H1 (cell line): ENCODE results near the gene RAET1L. TPM values are rescaled to one million over a fixed set of nuclear protein-coding genes. Genes with fewer than 3 reads are reported as not detected.
A peak's percentile ranks its signal among the peaks of the same experiment; 100 is the strongest.
"Not testable (repeated sequence)": the region's sequence is repeated elsewhere in the genome, so short reads cannot be mapped to it uniquely, and the experiment has no call there.

Experiments
- CTCF ChIA-PET: fragments of 300-600 bp; sonication (Branson Sonifier 250); formaldehyde crosslinking; loops from one replicate; lab custom pipeline; 2021; ENCODE audit not compliant: partially characterized antibody; lab: Charles Lee
- POLR2A ChIA-PET: fragments of 300-600 bp; sonication (Branson Sonifier 250); formaldehyde crosslinking; loops from one replicate; lab custom pipeline; 2021; ENCODE audit warnings: inconsistent platforms; ENCODE audit not compliant: partially characterized antibody; lab: Charles Lee
- DNase-seq, 2 experiments: peaks; one replicate each; pipeline versions ENCODE4 v3.0.0 to v3.0.0-alpha.2; 2010 to 2022; ENCODE audit warnings: low spot score in 2 of 2, low read depth in 1 of 2, mixed read lengths in 1 of 2
- FAIRE-seq: peaks from 2 replicates; lab custom pipeline; 2011; peaks lifted over from hg19 to GRCh38; lab: Jason Lieb, UNC
- H2AFZ ChIP-seq: 2 replicates; pipeline ENCODE4 v1.8.1; 2012; ENCODE audit warnings: low read length, inconsistent platforms
- H2AK5ac ChIP-seq: 2 replicates; pipeline ENCODE4 v1.6.1; 2013; ENCODE audit warnings: low read depth, low read length
- H2BK120ac ChIP-seq: replicated peaks from 2 replicates; pipeline ENCODE3; 2013; ENCODE audit warnings: low read depth, low read length, inconsistent platforms
- H2BK12ac ChIP-seq: 2 replicates; pipeline ENCODE4 v1.6.1; 2013; ENCODE audit warnings: low read depth, low read length
- H2BK15ac ChIP-seq: 2 replicates; pipeline ENCODE4 v1.6.1; 2013; ENCODE audit warnings: low read length
- H2BK20ac ChIP-seq: 2 replicates; pipeline ENCODE4 v1.6.1; 2013; ENCODE audit warnings: low read length
- H2BK5ac ChIP-seq: 2 replicates; pipeline ENCODE4 v1.6.1; 2013; ENCODE audit warnings: low read depth, low read length
- H3K14ac ChIP-seq: 2 replicates; pipeline ENCODE4 v1.6.1; 2013; ENCODE audit warnings: inconsistent platforms; ENCODE audit not compliant: insufficient read length
- H3K18ac ChIP-seq: 2 replicates; pipeline ENCODE4 v1.6.1; 2013; ENCODE audit warnings: low read length; ENCODE audit errors: extremely low read depth
- H3K23ac ChIP-seq: 2 replicates; pipeline ENCODE4 v1.6.1; 2013; ENCODE audit warnings: inconsistent platforms; ENCODE audit not compliant: insufficient read length
- H3K23me2 ChIP-seq: 2 replicates; pipeline ENCODE4 v1.6.1; 2013; ENCODE audit warnings: low read depth, low read length
- H3K27ac ChIP-seq: 2 replicates; pipeline ENCODE4 v1.6.1; 2011; ENCODE audit warnings: low read depth, low read length, inconsistent platforms
- H3K27me3 ChIP-seq, 4 experiments: replicated peaks in 1 of 4; 1 replicate in 1 of 4; 2 replicates in 3 of 4; pipeline versions ENCODE4 v1.6.1 to v1.8.1; 2011 to 2013; ENCODE audit warnings: low read length in 3 of 4, mild to moderate bottlenecking in 3 of 4, inconsistent platforms in 2 of 4, mixed read lengths in 2 of 4, moderate library complexity in 1 of 4; ENCODE audit not compliant: control insufficient read depth in 3 of 4, insufficient read depth in 3 of 4; ENCODE audit errors: extremely low read depth in 1 of 4
- H3K36me3 ChIP-seq, 4 experiments: 2 replicates each; pipeline versions ENCODE4 v1.6.1 to v1.8.1; 2011 to 2013; ENCODE audit warnings: mild to moderate bottlenecking in 4 of 4, low read length in 3 of 4, moderate library complexity in 2 of 4, control low read depth in 1 of 4, inconsistent platforms in 1 of 4; ENCODE audit not compliant: insufficient read depth in 4 of 4, control insufficient read depth in 2 of 4
- H3K4ac ChIP-seq: replicated peaks from 2 replicates; pipeline ENCODE3; 2013; ENCODE audit warnings: low read length, low read depth, mixed read lengths, inconsistent platforms; ENCODE audit not compliant: insufficient read length
- H3K4me1 ChIP-seq, 4 experiments: replicated peaks in 1 of 4; 1 replicate in 1 of 4; 2 replicates in 3 of 4; pipeline versions ENCODE4 v1.6.1 to v1.8.1; 2011 to 2013; ENCODE audit warnings: low read length in 3 of 4, inconsistent platforms in 2 of 4, mixed read lengths in 1 of 4; ENCODE audit not compliant: insufficient read depth in 4 of 4, control insufficient read depth in 3 of 4
- H3K4me2 ChIP-seq, 2 experiments: 2 replicates each; pipeline versions ENCODE4 v1.6.1 to v1.8.1; 2011 to 2013; ENCODE audit warnings: low read depth in 2 of 2, low read length in 2 of 2, control low read depth in 1 of 2, inconsistent platforms in 1 of 2, mild to moderate bottlenecking in 1 of 2; ENCODE audit not compliant: insufficient read depth in 1 of 2
- H3K4me3 ChIP-seq, 4 experiments: fragments of 200-600, 300-600 bp in 1 of 4; sonication (generic), shearing (Covaris generic), sonication (Bioruptor Twin) in 1 of 4; 2 replicates each; pipeline versions ENCODE4 v1.5.1 to v1.8.1; 2011 to 2016; ENCODE audit warnings: low read length in 4 of 4, low read depth in 3 of 4, control low read depth in 2 of 4, inconsistent platforms in 2 of 4, mild to moderate bottlenecking in 2 of 4, mixed read lengths in 1 of 4, moderate library complexity in 1 of 4; ENCODE audit not compliant: insufficient read depth in 2 of 4; ENCODE audit errors: extremely low read depth in 1 of 4
- H3K56ac ChIP-seq: replicated peaks from 2 replicates; pipeline ENCODE3; 2013; ENCODE audit warnings: low read depth, mild to moderate bottlenecking, mixed read lengths, low read length, inconsistent platforms; ENCODE audit not compliant: insufficient read length
- H3K79me1 ChIP-seq: 2 replicates; pipeline ENCODE4 v1.6.1; 2013; ENCODE audit warnings: low read depth, low read length, control low read depth
- H3K79me2 ChIP-seq, 2 experiments: 2 replicates each; pipeline versions ENCODE4 v1.6.1 to v1.8.1; 2012 to 2013; ENCODE audit warnings: low read length in 2 of 2, mild to moderate bottlenecking in 2 of 2, inconsistent platforms in 1 of 2; ENCODE audit not compliant: insufficient read depth in 2 of 2, control insufficient read depth in 1 of 2
- H3K9ac ChIP-seq, 4 experiments: replicated peaks in 1 of 4; 1 replicate in 1 of 4; 2 replicates in 3 of 4; pipeline versions ENCODE4 v1.6.1 to v1.8.1; 2011 to 2013; ENCODE audit warnings: low read depth in 3 of 4, low read length in 3 of 4, control low read depth in 2 of 4, mild to moderate bottlenecking in 2 of 4, moderate library complexity in 2 of 4, inconsistent platforms in 1 of 4; ENCODE audit errors: extremely low read depth in 1 of 4
- H3K9me3 ChIP-seq, 2 experiments: 2 replicates each; pipeline versions ENCODE4 v1.6.1 to v1.8.1; 2012 to 2013; ENCODE audit warnings: mild to moderate bottlenecking in 2 of 2, moderate library complexity in 2 of 2, control low read depth in 1 of 2, inconsistent platforms in 1 of 2, low read depth in 1 of 2, low read length in 1 of 2, mixed read lengths in 1 of 2; ENCODE audit not compliant: insufficient read depth in 2 of 2
- H4K20me1 ChIP-seq, 2 experiments: replicated peaks in 1 of 2; 2 replicates each; pipeline versions ENCODE3 to v1.8.1; 2011 to 2013; ENCODE audit warnings: inconsistent platforms in 2 of 2, low read length in 2 of 2, mild to moderate bottlenecking in 1 of 2; ENCODE audit not compliant: insufficient read depth in 2 of 2, control insufficient read depth in 1 of 2
- H4K5ac ChIP-seq: 2 replicates; pipeline ENCODE4 v1.6.1; 2013; ENCODE audit warnings: low read length, low read depth, mixed read lengths, inconsistent platforms; ENCODE audit not compliant: insufficient read length
- H4K8ac ChIP-seq: 2 replicates; pipeline ENCODE4 v1.8.0; 2013; ENCODE audit warnings: mild to moderate bottlenecking, moderate library complexity, low read length, inconsistent platforms; ENCODE audit not compliant: insufficient read depth; ENCODE audit errors: extremely low read depth
- H4K91ac ChIP-seq: replicated peaks from 2 replicates; pipeline ENCODE3; 2013; ENCODE audit warnings: low read length, mixed read lengths, inconsistent platforms; ENCODE audit not compliant: insufficient read length
- EZH2 ChIP-seq: fragments of 200-600 bp; sonication (generic); IDR thresholded peaks from 2 replicates; pipeline ENCODE4 v1.7.1; 2012; ENCODE audit warnings: low read depth, mild to moderate bottlenecking, moderate library complexity, low read length, inconsistent platforms; ENCODE audit not compliant: severe bottlenecking
- SUZ12 ChIP-seq: fragments of 200-600 bp; sonication (generic); IDR thresholded peaks from 2 replicates; pipeline ENCODE4 v1.6.1; 2012; ENCODE audit warnings: mild to moderate bottlenecking, inconsistent platforms, low read length, moderate library complexity, mixed read lengths
- WGBS, 2 experiments: shearing (Covaris generic) in 1 of 2; methylation state at CpG; one replicate each; pipeline versions ENCODE4 v1.1.6 to v1.1.7; 2013 to 2015; ENCODE audit warnings: low lambda C conversion rate in 2 of 2, mixed read lengths in 2 of 2, inconsistent platforms in 1 of 2, low coverage in 1 of 2, missing lambda C conversion rate in 1 of 2; ENCODE audit not compliant: insufficient replicate concordance in 2 of 2, insufficient coverage in 1 of 2, insufficient read length in 1 of 2; ENCODE audit errors: extremely low coverage in 1 of 2, missing lambda C conversion rate in 1 of 2; 5-methylcytosine and 5-hydroxymethylcytosine counted together
- polyA plus RNA-seq, 7 experiments: library from polyadenylated mRNA; depleted of rRNA in 3 of 7; stranded (reverse) in 5 of 7; unstranded in 2 of 7; fragments of >200 nt in 5 of 7; fragments of 200-250 nt in 2 of 7; gene quantifications; 1 replicate in 5 of 7; 2 replicates in 1 of 7; 4 replicates in 1 of 7; pipeline versions ENCODE4 v1.2.1 to v1.2.3, GENCODE V29; 2011 to 2013; ENCODE audit warnings: missing spikeins in 2 of 7, mixed read lengths in 2 of 7
- total RNA-seq: library from RNA; stranded (reverse); fragmentation: NEBNext Ultra II Directional; extraction: Animal tissue kit (Norgen Biotek cat#: 25700); gene quantifications from 2 replicates; pipeline ENCODE4 v1.2.1, GENCODE V29; 2021

RAET1L gene
- total and polyA plus RNA-seq, 2 of the 8 experiments (the other 6 are each of a cell fraction or from before 2014, with no cell fraction given) = not detected

- H4K91ac ChIP-seq, H3K79me1 ChIP-seq, H3K9ac ChIP-seq, FAIRE-seq, H3K56ac ChIP-seq, H3K9me3 ChIP-seq, H3K79me2 ChIP-seq, H3K4me3 ChIP-seq, POLR2A ChIA-PET, H4K5ac ChIP-seq, H2BK15ac ChIP-seq, H2AFZ ChIP-seq, H3K4me1 ChIP-seq, H3K23ac ChIP-seq, H2BK20ac ChIP-seq, H3K23me2 ChIP-seq, H3K18ac ChIP-seq, H3K27ac ChIP-seq, H4K20me1 ChIP-seq, CTCF ChIA-PET, H2AK5ac ChIP-seq, H2BK120ac ChIP-seq, H3K36me3 ChIP-seq, H3K14ac ChIP-seq, H2BK12ac ChIP-seq, H2BK5ac ChIP-seq, H4K8ac ChIP-seq, H3K4ac ChIP-seq: not testable (repeated sequence)
- peak; percentile 76 for TF ChIP-seq EZH2
- peak; percentile 79 for TF ChIP-seq SUZ12
- peak in 1 of 2 experiments; percentile 60 for DNase-seq
- Histone ChIP-seq H3K27me3 (peaks cover 39 to 75% (median 54%) of the 10 kb centered on the region in 4 experiments), H3K4me2 (peak overlapping the region; percentile 42 to 53; a peak in 3 of 4 replicates)
- no CpG with 5 or more reads among the region's 50 CpGs for WGBS, 2 experiments
Measured at GRCh38 chr6:150014623-150015280, 10.6 kb downstream of the RAET1L start.
